ENCODE measurements around the gene TSHR.

- no peak for TF ChIP-seq CTCF (IDR thresholded peaks at IDR 0.05)
- TF ChIP-seq ZFX (IDR thresholded peaks at IDR 0.05; ENCODE audit: borderline replicate concordance), result no peak
Observed at GRCh38 chr14:81018251-81018650, 62.8 kb downstream of the TSHR start.
